Aorta (tissue), 5 donors: ENCODE measurements around the gene GNAT2. TPM values are rescaled to one million over a fixed set of nuclear protein-coding genes. Genes with fewer than 3 reads are reported as not detected.

Experiments used
- ATAC-seq: fragments of 200-7000 bp; cut with Tn5 transposase; one replicate; pipeline ENCODE4 v1.9.1; 2022; ENCODE audit warnings: moderate library complexity; ENCODE audit not compliant: low FRiP score
- DNase-seq, 2 donors: peaks; one replicate each; pipeline ENCODE4 v3.0.0-alpha.2; 2020
- H3K27ac ChIP-seq, 2 donors: one replicate each; pipeline ENCODE4 v1.5.1; 2013; ENCODE audit warnings: low read length in 2 of 2, mild to moderate bottlenecking in 2 of 2, moderate library complexity in 2 of 2, control low read depth in 1 of 2, inconsistent platforms in 1 of 2, low read depth in 1 of 2
- H3K27me3 ChIP-seq, 2 donors: one replicate each; pipeline ENCODE4 v1.6.1; 2013; ENCODE audit warnings: control low read depth in 1 of 2, low read length in 1 of 2, mild to moderate bottlenecking in 1 of 2, moderate library complexity in 1 of 2; ENCODE audit not compliant: insufficient read depth in 2 of 2, control insufficient read depth in 1 of 2
- H3K36me3 ChIP-seq, 2 donors: one replicate each; pipeline ENCODE4 v1.6.1; 2013; ENCODE audit warnings: control low read depth in 1 of 2, low read length in 1 of 2, mild to moderate bottlenecking in 1 of 2; ENCODE audit not compliant: insufficient read depth in 2 of 2, control insufficient read depth in 1 of 2
- H3K4me1 ChIP-seq, 2 donors: one replicate each; pipeline ENCODE4 v1.6.1; 2013; ENCODE audit warnings: low read length in 2 of 2, control low read depth in 1 of 2, mild to moderate bottlenecking in 1 of 2, moderate library complexity in 1 of 2; ENCODE audit not compliant: insufficient read depth in 2 of 2, control insufficient read depth in 1 of 2
- H3K4me3 ChIP-seq, 2 donors: one replicate each; pipeline ENCODE4 v1.5.1; 2013; ENCODE audit warnings: low read length in 2 of 2, control low read depth in 1 of 2, mild to moderate bottlenecking in 1 of 2
- H3K9me3 ChIP-seq: one replicate; pipeline ENCODE4 v1.6.1; 2013; ENCODE audit warnings: mild to moderate bottlenecking, low read length; ENCODE audit not compliant: control insufficient read depth
- WGBS, 2 donors: extraction: QIAGEN DNeasy Blood & Tissue Kit; methylation state at CpG; one replicate each; pipeline ENCODE4 v1.1.7; 2013; 5-methylcytosine and 5-hydroxymethylcytosine counted together
- intact Hi-C, 2 donors: fragments of 100-400 bp; cut with DNase I; formaldehyde crosslinking; loops; one replicate each; pipeline versions ENCODE4 v1.14.2 to v1.15.0; 2022
- polyA plus RNA-seq, 2 donors: library from polyadenylated mRNA; stranded (reverse); fragments of 200-250 nt; gene quantifications; one replicate each; pipeline ENCODE4 v1.2.3, GENCODE V29; 2013
- total RNA-seq, 2 donors: library from RNA; stranded (reverse); fragmentation: NEBNext Ultra II Directional; extraction: Animal tissue kit (Norgen Biotek cat#: 25700); gene quantifications; one replicate each; pipeline ENCODE4 v1.2.1, GENCODE V29; 2021
- donor health status: healthy with polysubstance abuse.
- donor health status: Bipolar disorder and iron deficiency.
- donor health status: DM: no; HTN: no; CAD: no.
- donor health status: DM: no; HTN: no; CAD: no.
- donor health status: DM: yes; HTN: yes; CAD: no.

The GNAT2 gene
- total and polyA plus RNA-seq, 4 donors = not detected

GRCh38 chr1:109565241-109565640 lies 54.2 kb downstream of the GNAT2 start:
- ATAC-seq = no peak
- Histone ChIP-seq H3K27ac (no peak overlapping the region), H3K36me3 (no peaks in the 10 kb centered on the region), H3K4me3 (no peak overlapping the region), H3K27me3 (no peaks in the 10 kb centered on the region), H3K4me1 (peaks cover 0 to 5% of the 10 kb centered on the region in 2 donors), H3K9me3 (no peaks in the 10 kb centered on the region)
- no peak for DNase-seq
- 92 to 95% methylated on average over 3 of the region's 3 CpGs for WGBS, 2 donors
- intact Hi-C loops = no loop called here

DNA sequence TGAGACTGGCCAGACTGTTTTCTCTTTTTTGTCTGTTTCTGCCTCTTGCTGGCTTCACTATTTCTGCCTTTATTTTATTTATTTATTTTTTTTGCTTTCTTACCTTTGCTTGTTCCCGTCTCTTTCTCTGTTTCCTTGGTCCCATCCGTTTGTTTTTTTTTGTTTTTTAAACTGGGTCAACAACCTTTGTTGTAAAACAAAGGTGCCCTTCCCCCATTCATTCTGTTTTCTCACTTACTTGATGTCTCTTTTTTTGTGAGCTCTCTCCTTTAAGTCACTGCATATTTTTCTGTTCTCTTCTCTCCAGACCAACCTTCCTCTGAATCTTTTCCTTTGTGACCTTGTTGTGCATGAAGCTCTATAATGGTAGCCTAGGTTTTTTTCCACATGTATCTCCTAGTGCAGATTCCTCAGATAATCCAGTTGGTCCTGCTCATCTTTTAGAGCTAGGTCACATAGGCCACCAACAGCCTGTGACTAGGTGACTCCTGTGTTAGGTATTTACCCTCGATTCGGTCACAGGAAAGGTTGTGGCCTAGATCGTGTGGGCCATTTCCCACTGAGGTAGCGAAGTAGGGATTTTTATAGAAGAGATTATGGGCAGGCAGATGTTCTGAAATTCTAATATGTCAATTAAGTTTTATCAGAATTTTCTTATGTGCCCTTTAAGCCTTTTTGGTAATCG lies 55.1 kb downstream of the GNAT2 start:
- ATAC-seq (no peak), DNase-seq (no peak)
- intact Hi-C loops = no loop called here
- Histone ChIP-seq H3K36me3 (no peaks in the 10 kb centered on the region), H3K27ac (no peak overlapping the region), H3K4me1 (peaks cover 0 to 5% of the 10 kb centered on the region in 2 donors), H3K9me3 (no peaks in the 10 kb centered on the region), H3K27me3 (no peaks in the 10 kb centered on the region), H3K4me3 (no peak overlapping the region)
- WGBS, 2 donors = 85 to 87% methylated on average over 7 of the region's 7 CpGs

GRCh38 chr1:109559995-109560394 lies 59.4 kb downstream of the GNAT2 start:
- Histone ChIP-seq H3K27me3 (no peaks in the 10 kb centered on the region), H3K9me3 (no peaks in the 10 kb centered on the region), H3K4me1 (peaks cover 0 to 3% of the 10 kb centered on the region in 2 donors), H3K36me3 (no peaks in the 10 kb centered on the region), H3K27ac (no peak overlapping the region), H3K4me3 (no peak overlapping the region)
- DNase-seq (no peak), ATAC-seq (no peak)
- intact Hi-C loops = no loop called here

DNA sequence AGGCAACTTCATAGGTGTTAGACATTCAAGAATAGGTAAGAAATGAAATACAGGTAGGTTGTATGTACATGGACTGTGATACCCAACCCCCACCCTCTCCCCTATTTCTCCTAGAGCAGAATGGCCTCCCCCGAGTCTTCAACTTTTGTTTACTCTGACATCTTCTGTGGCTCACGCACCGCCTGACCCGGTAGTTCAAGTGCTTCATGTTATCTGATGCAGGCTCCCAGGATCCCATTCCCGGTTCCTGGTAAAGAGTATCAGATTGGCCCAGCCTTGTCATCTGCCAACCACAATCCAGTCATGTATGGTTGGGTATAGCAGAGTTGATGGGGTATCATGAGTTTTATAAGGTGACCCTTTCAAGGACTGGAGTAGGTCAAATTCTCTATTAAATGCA lies 61.9 kb downstream of the GNAT2 start:
- WGBS, 2 donors = 95 to 97% methylated on average over 5 of the region's 5 CpGs
- no peak for ATAC-seq
- no peaks in the 10 kb centered on the region for H3K27me3 ChIP-seq

GRCh38 chr1:109556563-109556962 lies 62.9 kb downstream of the GNAT2 start:
- no peak for ATAC-seq
- Histone ChIP-seq H3K4me3 (no peak overlapping the region), H3K36me3 (no peaks in the 10 kb centered on the region), H3K27me3 (no peaks in the 10 kb centered on the region), H3K4me1 (no peaks in the 10 kb centered on the region), H3K9me3 (no peaks in the 10 kb centered on the region), H3K27ac (no peak overlapping the region)
- DNase-seq = no peak
- 89 to 91% methylated on average over 2 of the region's 2 CpGs for WGBS, 2 donors
- intact Hi-C loops = no loop called here

More for the DNA sequence above, 61.9 kb downstream of the GNAT2 start:
- no peak for DNase-seq
- H3K27ac ChIP-seq = no peak overlapping the region
- H3K36me3 ChIP-seq = no peaks in the 10 kb centered on the region
- intact Hi-C loops = no loop called here
- H3K4me3 ChIP-seq = no peak overlapping the region
- no peaks in the 10 kb centered on the region for H3K9me3 ChIP-seq
- peaks cover 0 to 2% of the 10 kb centered on the region in 2 donors for H3K4me1 ChIP-seq

Other genes starting within 250 kb of the GNAT2 start
- gene SORT1, start 221.7 kb downstream of the GNAT2 start, total RNA-seq = 100 to 1,000 TPM; 119 to 310 TPM
- 10 to 100 TPM; 47.3 to 74.6 TPM for gene SORT1, start 221.7 kb downstream of the GNAT2 start, polyA plus RNA-seq
- gene PSMA5, start 193.2 kb downstream of the GNAT2 start, total RNA-seq = 10 to 100 TPM; 37.4 to 49.9 TPM
- gene PSMA5, start 193.2 kb downstream of the GNAT2 start, polyA plus RNA-seq = 10 to 100 TPM; 39.1 to 57.1 TPM
- gene SYPL2, start 153.1 kb downstream of the GNAT2 start, total RNA-seq = 1 to 10 TPM; 5.9 to 6.2 TPM
- gene SYPL2, start 153.1 kb downstream of the GNAT2 start, polyA plus RNA-seq = 1 to 10 TPM; 1.4 to 2.8 TPM
- 1 to 10 TPM; 3.8 to 4.2 TPM for gene ATXN7L2, start 135.7 kb downstream of the GNAT2 start, total RNA-seq
- 10 to 100 TPM in 1 of 2 donors, under 1 TPM in 1; 0.63 to 12.5 TPM for gene ATXN7L2, start 135.7 kb downstream of the GNAT2 start, polyA plus RNA-seq
- gene CYB561D1, start 125.5 kb downstream of the GNAT2 start, total RNA-seq = 10 to 100 TPM; 10.6 TPM
- 1 to 10 TPM; 5.4 to 5.7 TPM for gene CYB561D1, start 125.5 kb downstream of the GNAT2 start, polyA plus RNA-seq
- gene AMIGO1, start 109.9 kb downstream of the GNAT2 start, total RNA-seq = 1 to 10 TPM; 3.8 to 7.7 TPM
- 1 to 10 TPM; 3.1 to 4.5 TPM for gene AMIGO1, start 109.9 kb downstream of the GNAT2 start, polyA plus RNA-seq
- gene GPR61, start 79.7 kb downstream of the GNAT2 start, total RNA-seq = not detected
- gene GPR61, start 79.7 kb downstream of the GNAT2 start, polyA plus RNA-seq = not detected
- gene GNAI3, start 71.0 kb downstream of the GNAT2 start, total RNA-seq = 1 to 10 TPM; 7.0 to 8.2 TPM
- 1 to 10 TPM; 3.0 to 3.3 TPM for gene GNAI3, start 71.0 kb downstream of the GNAT2 start, polyA plus RNA-seq
- gene AMPD2, start 221 bp upstream of the GNAT2 start, total RNA-seq = 10 to 100 TPM; 59.7 to 77.1 TPM
- 10 to 100 TPM; 19.8 to 85.9 TPM for gene AMPD2, start 221 bp upstream of the GNAT2 start, polyA plus RNA-seq
- 10 to 100 TPM; 15.0 to 29.8 TPM for gene GSTM4, start 36.5 kb upstream of the GNAT2 start, total RNA-seq
- gene GSTM4, start 36.5 kb upstream of the GNAT2 start, polyA plus RNA-seq = 10 to 100 TPM; 33.8 to 53.1 TPM
- 100 to 1,000 TPM in 1 of 2 donors, 10 to 100 TPM in 1; 48.3 to 136 TPM for gene GSTM2, start 48.4 kb upstream of the GNAT2 start, total RNA-seq
- 100 to 1,000 TPM in 1 of 2 donors, 10 to 100 TPM in 1; 17.5 to 279 TPM for gene GSTM2, start 48.4 kb upstream of the GNAT2 start, polyA plus RNA-seq
- 10 to 100 TPM in 1 of 2 donors, not detected in 1; 63.8 TPM for gene GSTM1, start 68.2 kb upstream of the GNAT2 start, total RNA-seq
- gene GSTM1, start 68.2 kb upstream of the GNAT2 start, polyA plus RNA-seq = 10 to 100 TPM; 42.4 to 54.4 TPM
- gene GSTM5, start 92.6 kb upstream of the GNAT2 start, total RNA-seq = 10 to 100 TPM in 1 of 2 donors, 1 to 10 TPM in 1; 5.7 to 23.4 TPM
- gene GSTM5, start 92.6 kb upstream of the GNAT2 start, polyA plus RNA-seq = 10 to 100 TPM in 1 of 2 donors, 1 to 10 TPM in 1; 8.6 to 10.8 TPM
- gene GSTM3, start 121.4 kb upstream of the GNAT2 start, total RNA-seq = 10 to 100 TPM; 17.9 to 56.5 TPM
- 100 to 1,000 TPM in 1 of 2 donors, 10 to 100 TPM in 1; 75.7 to 146 TPM for gene GSTM3, start 121.4 kb upstream of the GNAT2 start, polyA plus RNA-seq
- not detected for gene EPS8L3, start 144.3 kb upstream of the GNAT2 start, total RNA-seq
- 10 to 100 TPM in 1 of 2 donors, under 1 TPM in 1; 0.46 to 36.7 TPM for gene EPS8L3, start 144.3 kb upstream of the GNAT2 start, polyA plus RNA-seq